CD14-positive monocyte (primary cell): ENCODE measurements around the gene L3MBTL4. TPM values are rescaled to one million over a fixed set of nuclear protein-coding genes. Genes with fewer than 3 reads are reported as not detected.

ENCODE experiments used
- DNase-seq, 3 donors: peaks; one replicate each; pipeline ENCODE4 v3.0.0-alpha.2; 2011 to 2022
- H2AFZ ChIP-seq: 2 replicates; pipeline ENCODE4 v1.6.0; 2012; ENCODE audit warnings: mild to moderate bottlenecking, low read depth, low read length, inconsistent platforms; ENCODE audit not compliant: insufficient read depth, poor library complexity, severe bottlenecking
- H3K27ac ChIP-seq, 2 donors: 1 replicate in 1 of 2; 2 replicates in 1 of 2; pipeline ENCODE4 v1.5.1; 2012 to 2013; ENCODE audit warnings: low read length in 2 of 2, control low read depth in 1 of 2, inconsistent platforms in 1 of 2, low read depth in 1 of 2, mild to moderate bottlenecking in 1 of 2
- H3K27me3 ChIP-seq, 2 donors: one replicate each; pipeline versions ENCODE4 v1.6.0 to v1.6.1; 2011 to 2013; ENCODE audit warnings: low read length in 2 of 2; ENCODE audit not compliant: control insufficient read depth in 2 of 2, insufficient read depth in 2 of 2
- H3K36me3 ChIP-seq, 2 donors: replicated peaks in 1 of 2; 1 replicate in 1 of 2; 2 replicates in 1 of 2; pipeline versions ENCODE4 v1.5.1 to v1.6.1; 2012 to 2013; ENCODE audit warnings: low read length in 2 of 2, control low read depth in 1 of 2, inconsistent platforms in 1 of 2, mild to moderate bottlenecking in 1 of 2; ENCODE audit not compliant: insufficient read depth in 2 of 2, control insufficient read depth in 1 of 2
- H3K4me1 ChIP-seq, 2 donors: 1 replicate in 1 of 2; 2 replicates in 1 of 2; pipeline versions ENCODE4 v1.5.1 to v1.6.1; 2012 to 2013; ENCODE audit warnings: low read length in 2 of 2, control low read depth in 1 of 2, inconsistent platforms in 1 of 2, mild to moderate bottlenecking in 1 of 2, moderate library complexity in 1 of 2; ENCODE audit not compliant: insufficient read depth in 2 of 2, control insufficient read depth in 1 of 2
- H3K4me2 ChIP-seq: replicated peaks from 2 replicates; pipeline ENCODE3; 2012; ENCODE audit warnings: low read length, moderate library complexity, mild to moderate bottlenecking; ENCODE audit not compliant: poor library complexity, severe bottlenecking; ENCODE audit errors: extremely low read depth
- H3K4me3 ChIP-seq, 3 experiments: fragments of 200-600 bp in 1 of 3; sonication (generic) in 1 of 3; replicated peaks in 1 of 3; 1 replicate in 2 of 3; 2 replicates in 1 of 3; pipeline ENCODE4 v1.5.1; 2011 to 2013; ENCODE audit warnings: low read length in 3 of 3, mild to moderate bottlenecking in 3 of 3, control low read depth in 2 of 3, low read depth in 2 of 3, inconsistent platforms in 1 of 3, moderate library complexity in 1 of 3
- H3K79me2 ChIP-seq: 2 replicates; pipeline ENCODE4 v1.6.0; 2012; ENCODE audit warnings: mild to moderate bottlenecking, control low read depth, inconsistent platforms, low read length, moderate library complexity; ENCODE audit not compliant: insufficient read depth
- H3K9ac ChIP-seq: 2 replicates; pipeline ENCODE4 v1.6.0; 2017; ENCODE audit warnings: low read length, mild to moderate bottlenecking; ENCODE audit not compliant: insufficient read depth, poor library complexity, severe bottlenecking
- H3K9me3 ChIP-seq, 2 donors: replicated peaks in 1 of 2; 1 replicate in 1 of 2; 2 replicates in 1 of 2; pipeline versions ENCODE4 v1.5.1 to v1.6.1; 2012 to 2013; ENCODE audit warnings: low read length in 2 of 2, control low read depth in 1 of 2; ENCODE audit not compliant: control insufficient read depth in 1 of 2, insufficient read depth in 1 of 2
- H4K20me1 ChIP-seq: 2 replicates; pipeline ENCODE4 v1.6.0; 2012; ENCODE audit warnings: mild to moderate bottlenecking, low read length, control low read depth, moderate library complexity; ENCODE audit not compliant: insufficient read depth
- H3K27ac Mint-ChIP-seq, 7 donors: one replicate each; pipeline ENCODE4 v1.8.0; 2020; ENCODE audit warnings: mild to moderate bottlenecking in 7 of 7, mixed read lengths in 7 of 7, moderate library complexity in 6 of 7, inconsistent platforms in 2 of 7
- H3K27me3 Mint-ChIP-seq, 3 donors: one replicate each; pipeline ENCODE4 v1.8.0; 2021 to 2022; ENCODE audit warnings: low read depth in 3 of 3, mild to moderate bottlenecking in 3 of 3, mixed read lengths in 3 of 3, moderate library complexity in 3 of 3, inconsistent platforms in 1 of 3
- H3K36me3 Mint-ChIP-seq, 2 donors: one replicate each; pipeline ENCODE4 v1.8.0; 2020; ENCODE audit warnings: mixed read lengths in 2 of 2, inconsistent platforms in 1 of 2, mild to moderate bottlenecking in 1 of 2
- H3K4me1 Mint-ChIP-seq: one replicate; pipeline ENCODE4 v1.8.0; 2020; ENCODE audit warnings: mild to moderate bottlenecking, mixed read lengths
- H3K4me3 Mint-ChIP-seq, 2 donors: one replicate each; pipeline ENCODE4 v1.8.0; 2020; ENCODE audit warnings: mild to moderate bottlenecking in 2 of 2, mixed read lengths in 2 of 2, moderate library complexity in 1 of 2
- H3K9me3 Mint-ChIP-seq, 7 donors: one replicate each; pipeline ENCODE4 v1.8.0; 2020 to 2022; ENCODE audit warnings: mixed read lengths in 7 of 7, mild to moderate bottlenecking in 6 of 7, moderate library complexity in 6 of 7, inconsistent platforms in 2 of 7
- WGBS: methylation state at CpG from one replicate; pipeline ENCODE4 v1.1.5; 2013; ENCODE audit warnings: missing lambda C conversion rate; ENCODE audit not compliant: insufficient coverage; 5-methylcytosine and 5-hydroxymethylcytosine counted together
- intact Hi-C, 2 donors: fragments of 100-400 bp; cut with micrococcal nuclease; formaldehyde crosslinking; loops; one replicate each; pipeline versions ENCODE4 v1.15.0 to v1.15.1; 2023
- polyA plus RNA-seq, 3 donors: library from polyadenylated mRNA; depleted of rRNA in 1 of 3; unstranded in 2 of 3; stranded (reverse) in 1 of 3; fragments of 300-500 nt in 2 of 3; fragments of >200 nt in 1 of 3; fragmentation: Illumina TruSeq in 2 of 3; gene quantifications; 1 replicate in 2 of 3; 2 replicates in 1 of 3; pipeline ENCODE4 v1.2.3, GENCODE V29; 2012 to 2021
- TF ChIP-seq, protein P1 (sequence below): fragments of 200-600 bp; IDR thresholded peaks from one replicate; pipeline ENCODE4 v1.8.0; 2022; ENCODE audit warnings: antibody characterized with exemption, mild to moderate bottlenecking

L3MBTL4 gene
- polyA plus RNA-seq, 3 donors: 0.55 to 1.2 (median 0.72) TPM

DNA sequence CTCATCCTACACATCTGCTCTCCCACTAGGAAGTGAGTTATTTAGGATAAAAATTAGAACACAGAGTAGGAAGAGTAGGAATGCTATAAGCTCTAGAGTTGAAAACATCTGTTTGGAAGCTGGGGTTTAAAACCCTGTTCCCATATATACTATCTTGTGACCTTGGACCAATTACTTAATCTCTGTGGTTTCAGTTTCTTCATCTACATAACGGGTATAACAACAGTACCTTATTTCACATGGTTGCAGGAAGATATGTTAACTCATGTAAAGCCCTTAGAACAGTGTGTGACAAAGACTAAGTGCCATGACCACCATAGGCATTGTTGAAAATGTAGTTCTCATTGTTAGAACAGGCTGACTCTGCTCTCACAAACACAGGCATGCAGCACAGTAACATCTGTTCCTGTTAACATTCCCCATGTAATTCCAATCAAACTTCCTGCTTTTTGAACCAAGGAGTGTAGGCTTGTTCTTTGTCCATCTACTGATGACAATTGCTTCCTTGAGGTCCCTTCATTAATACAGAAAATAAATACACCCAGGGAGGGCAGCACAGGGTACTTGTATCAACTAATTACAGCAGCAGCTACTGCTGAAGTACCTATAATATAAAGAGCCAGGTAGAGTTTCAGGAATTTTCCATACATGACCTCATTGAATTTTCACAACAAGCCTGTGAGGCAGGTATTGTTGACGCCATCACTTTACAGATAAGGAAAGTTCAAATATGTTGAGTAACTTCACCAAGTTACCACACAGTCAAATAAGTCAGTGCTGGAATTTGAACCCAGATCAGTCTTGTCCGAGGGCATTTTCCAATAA lies 204.2 kb downstream of the L3MBTL4 start:
- H3K4me1 Mint-ChIP-seq: peaks cover 8% of the 10 kb centered on the region
- H3K9me3 Mint-ChIP-seq: no peaks in the 10 kb centered on the region
- no peaks in the 10 kb centered on the region for H3K36me3 ChIP-seq
- H3K79me2 ChIP-seq: no peaks in the 10 kb centered on the region
- H3K36me3 Mint-ChIP-seq: no peaks in the 10 kb centered on the region
- no peak overlapping the region for H3K4me3 Mint-ChIP-seq
- H3K4me3 ChIP-seq: no peak overlapping the region
- H3K9ac ChIP-seq: no peak overlapping the region
- no peaks in the 10 kb centered on the region for H3K9me3 ChIP-seq
- no peaks in the 10 kb centered on the region for H3K27me3 ChIP-seq
- H3K4me2 ChIP-seq: no peak overlapping the region
- no peak for DNase-seq
- no peak overlapping the region for H3K27ac Mint-ChIP-seq
- peaks cover 0 to 2% (median 2%) of the 10 kb centered on the region in 3 donors for H3K27me3 Mint-ChIP-seq
- intact Hi-C loops: no loop called here
- no peak overlapping the region for H3K27ac ChIP-seq
- H2AFZ ChIP-seq: no peak overlapping the region
- TF ChIP-seq, protein P1, sequence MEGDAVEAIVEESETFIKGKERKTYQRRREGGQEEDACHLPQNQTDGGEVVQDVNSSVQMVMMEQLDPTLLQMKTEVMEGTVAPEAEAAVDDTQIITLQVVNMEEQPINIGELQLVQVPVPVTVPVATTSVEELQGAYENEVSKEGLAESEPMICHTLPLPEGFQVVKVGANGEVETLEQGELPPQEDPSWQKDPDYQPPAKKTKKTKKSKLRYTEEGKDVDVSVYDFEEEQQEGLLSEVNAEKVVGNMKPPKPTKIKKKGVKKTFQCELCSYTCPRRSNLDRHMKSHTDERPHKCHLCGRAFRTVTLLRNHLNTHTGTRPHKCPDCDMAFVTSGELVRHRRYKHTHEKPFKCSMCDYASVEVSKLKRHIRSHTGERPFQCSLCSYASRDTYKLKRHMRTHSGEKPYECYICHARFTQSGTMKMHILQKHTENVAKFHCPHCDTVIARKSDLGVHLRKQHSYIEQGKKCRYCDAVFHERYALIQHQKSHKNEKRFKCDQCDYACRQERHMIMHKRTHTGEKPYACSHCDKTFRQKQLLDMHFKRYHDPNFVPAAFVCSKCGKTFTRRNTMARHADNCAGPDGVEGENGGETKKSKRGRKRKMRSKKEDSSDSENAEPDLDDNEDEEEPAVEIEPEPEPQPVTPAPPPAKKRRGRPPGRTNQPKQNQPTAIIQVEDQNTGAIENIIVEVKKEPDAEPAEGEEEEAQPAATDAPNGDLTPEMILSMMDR: no peak
- no CpG with 5 or more reads among the region's 3 CpGs for WGBS
- H3K4me1 ChIP-seq: no peaks in the 10 kb centered on the region
- H4K20me1 ChIP-seq: no peaks in the 10 kb centered on the region

DNA sequence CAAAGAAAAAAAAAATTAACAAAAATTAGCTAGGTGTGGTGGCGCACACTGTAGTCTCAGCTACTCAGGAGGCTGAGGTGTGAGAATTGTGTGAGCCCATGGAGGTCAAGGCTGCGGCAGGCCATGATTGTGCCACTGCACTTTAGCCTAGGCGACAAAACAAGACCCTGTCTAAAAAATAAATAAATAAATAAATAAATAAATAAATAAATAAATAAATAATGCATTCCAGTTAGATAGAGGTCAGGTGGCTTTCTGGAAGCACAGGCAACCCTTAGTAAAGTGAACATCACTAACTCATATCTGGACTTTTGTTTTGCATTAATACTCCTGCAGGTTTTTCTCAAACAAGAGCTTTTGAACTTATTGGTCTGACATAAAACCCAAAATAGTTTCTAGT lies 206.8 kb downstream of the L3MBTL4 start:
- Mint-ChIP-seq H3K4me1 (peaks cover 8% of the 10 kb centered on the region), H3K9me3 (peaks cover 0 to 1% (median 0%) of the 10 kb centered on the region in 7 donors), H3K27me3 (peaks cover 0 to 2% (median 0%) of the 10 kb centered on the region in 3 donors), H3K27ac (no peak overlapping the region), H3K36me3 (no peaks in the 10 kb centered on the region), H3K4me3 (no peak overlapping the region)
- no CpG with 5 or more reads among the region's 3 CpGs for WGBS
- Histone ChIP-seq H3K4me2 (no peak overlapping the region), H3K4me1 (no peaks in the 10 kb centered on the region), H3K4me3 (no peak overlapping the region), H3K36me3 (no peaks in the 10 kb centered on the region), H3K9ac (no peak overlapping the region), H4K20me1 (no peaks in the 10 kb centered on the region), H3K27me3 (no peaks in the 10 kb centered on the region), H3K27ac (no peak overlapping the region), H3K9me3 (no peaks in the 10 kb centered on the region), H3K79me2 (no peaks in the 10 kb centered on the region), H2AFZ (no peak overlapping the region)
- intact Hi-C loops: no loop called here
- TF ChIP-seq, protein P1: no peak
- DNase-seq: no peak
